KMS-11 (cell line): ENCODE measurements around the gene PVALB.

Source experiments
- H2AFZ ChIP-seq: fragments of 200-600 bp; sonication (generic); 2 replicates; pipeline ENCODE4 v1.6.1; 2016; ENCODE audit warnings: antibody characterized with exemption, mixed run types, low read depth
- H3K27ac ChIP-seq: fragments of 200-600 bp; sonication (generic); 2 replicates; pipeline ENCODE4 v1.6.1; 2016; ENCODE audit warnings: mild to moderate bottlenecking, mixed run types
- H3K27me3 ChIP-seq: fragments of 200-600 bp; sonication (generic); 2 replicates; pipeline ENCODE4 v1.6.1; 2017; ENCODE audit warnings: mild to moderate bottlenecking, low read depth, mixed run types, moderate library complexity; ENCODE audit not compliant: insufficient read depth
- H3K36me3 ChIP-seq: fragments of 200-600 bp; sonication (generic); 2 replicates; pipeline ENCODE4 v1.6.1; 2017; ENCODE audit warnings: mild to moderate bottlenecking, mixed run types; ENCODE audit not compliant: insufficient read depth
- H3K4me1 ChIP-seq: fragments of 200-600 bp; sonication (generic); 2 replicates; pipeline ENCODE4 v1.6.1; 2016; ENCODE audit warnings: mild to moderate bottlenecking, low read depth, mixed run types; ENCODE audit not compliant: poor library complexity, severe bottlenecking
- H3K4me2 ChIP-seq: fragments of 200-600 bp; sonication (generic); 2 replicates; pipeline ENCODE4 v1.7.0; 2016; ENCODE audit warnings: mild to moderate bottlenecking, mixed run types
- H3K4me3 ChIP-seq: fragments of 200-600 bp; sonication (generic); IDR thresholded peaks from 2 replicates; pipeline ENCODE4 v1.6.1; 2017; ENCODE audit warnings: low read depth, low read length, mixed read lengths; ENCODE audit not compliant: insufficient read depth
- H3K79me2 ChIP-seq: fragments of 200-600 bp; sonication (generic); 2 replicates; pipeline ENCODE4 v1.6.1; 2016; ENCODE audit warnings: low read depth, mixed run types; ENCODE audit not compliant: insufficient read depth
- H3K9ac ChIP-seq: fragments of 200-600 bp; sonication (generic); 2 replicates; pipeline ENCODE4 v1.6.1; 2016; ENCODE audit warnings: mild to moderate bottlenecking, mixed run types
- H4K20me1 ChIP-seq: fragments of 200-600 bp; sonication (generic); 2 replicates; pipeline ENCODE4 v1.6.1; 2016; ENCODE audit warnings: mild to moderate bottlenecking, mixed run types; ENCODE audit not compliant: insufficient read depth
- TF ChIP-seq, protein P1 (sequence below): fragments of 200-600 bp; sonication (generic); conservative IDR thresholded peaks from 2 replicates; pipeline ENCODE4 v1.6.1; 2017; ENCODE audit warnings: low read depth, mild to moderate bottlenecking, antibody characterized with exemption, low read length, moderate library complexity, mixed read lengths

PVALB gene

DNA sequence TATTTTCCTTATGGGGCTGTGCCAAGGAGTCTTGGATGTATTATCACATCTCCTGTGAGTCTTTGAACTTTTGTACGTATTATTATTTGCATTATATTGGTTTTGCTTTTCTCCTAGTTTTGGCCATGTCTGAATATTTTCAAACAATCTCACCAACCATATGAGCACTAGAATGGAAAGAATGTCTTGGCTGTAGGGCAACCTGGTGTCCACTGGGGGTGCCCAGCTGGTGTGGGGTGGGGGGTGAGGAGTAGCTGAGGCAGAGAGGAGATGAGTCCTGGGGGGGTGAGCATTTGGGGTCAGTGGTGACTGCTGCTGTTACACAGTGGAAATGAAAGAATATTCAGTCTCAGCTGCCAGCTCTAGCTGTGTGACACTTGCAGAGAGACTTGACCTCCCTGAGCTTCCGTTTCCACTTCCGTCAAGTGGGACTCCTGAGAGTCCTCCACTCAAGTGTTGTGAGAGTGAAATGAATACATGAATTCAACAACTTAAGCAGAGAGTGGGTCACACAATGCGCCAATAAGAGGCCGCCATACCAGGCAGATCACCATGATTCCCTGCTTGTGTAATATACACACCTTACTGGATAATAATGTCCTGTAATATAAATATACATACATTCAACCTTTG, 12.7 kb upstream of the PVALB start:
- H3K79me2 ChIP-seq: no peaks in the 10 kb centered on the region
- H3K4me1 ChIP-seq: no peaks in the 10 kb centered on the region
- peaks cover 61% of the 10 kb centered on the region for H3K27me3 ChIP-seq
- no peak overlapping the region for H3K4me2 ChIP-seq
- no peak overlapping the region for H2AFZ ChIP-seq
- H3K36me3 ChIP-seq: no peaks in the 10 kb centered on the region
- H3K4me3 ChIP-seq: no peak overlapping the region
- no peaks in the 10 kb centered on the region for H4K20me1 ChIP-seq
- no peak overlapping the region for H3K9ac ChIP-seq
- TF ChIP-seq, protein P1, sequence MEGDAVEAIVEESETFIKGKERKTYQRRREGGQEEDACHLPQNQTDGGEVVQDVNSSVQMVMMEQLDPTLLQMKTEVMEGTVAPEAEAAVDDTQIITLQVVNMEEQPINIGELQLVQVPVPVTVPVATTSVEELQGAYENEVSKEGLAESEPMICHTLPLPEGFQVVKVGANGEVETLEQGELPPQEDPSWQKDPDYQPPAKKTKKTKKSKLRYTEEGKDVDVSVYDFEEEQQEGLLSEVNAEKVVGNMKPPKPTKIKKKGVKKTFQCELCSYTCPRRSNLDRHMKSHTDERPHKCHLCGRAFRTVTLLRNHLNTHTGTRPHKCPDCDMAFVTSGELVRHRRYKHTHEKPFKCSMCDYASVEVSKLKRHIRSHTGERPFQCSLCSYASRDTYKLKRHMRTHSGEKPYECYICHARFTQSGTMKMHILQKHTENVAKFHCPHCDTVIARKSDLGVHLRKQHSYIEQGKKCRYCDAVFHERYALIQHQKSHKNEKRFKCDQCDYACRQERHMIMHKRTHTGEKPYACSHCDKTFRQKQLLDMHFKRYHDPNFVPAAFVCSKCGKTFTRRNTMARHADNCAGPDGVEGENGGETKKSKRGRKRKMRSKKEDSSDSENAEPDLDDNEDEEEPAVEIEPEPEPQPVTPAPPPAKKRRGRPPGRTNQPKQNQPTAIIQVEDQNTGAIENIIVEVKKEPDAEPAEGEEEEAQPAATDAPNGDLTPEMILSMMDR: no peak
- no peak overlapping the region for H3K27ac ChIP-seq

DNA sequence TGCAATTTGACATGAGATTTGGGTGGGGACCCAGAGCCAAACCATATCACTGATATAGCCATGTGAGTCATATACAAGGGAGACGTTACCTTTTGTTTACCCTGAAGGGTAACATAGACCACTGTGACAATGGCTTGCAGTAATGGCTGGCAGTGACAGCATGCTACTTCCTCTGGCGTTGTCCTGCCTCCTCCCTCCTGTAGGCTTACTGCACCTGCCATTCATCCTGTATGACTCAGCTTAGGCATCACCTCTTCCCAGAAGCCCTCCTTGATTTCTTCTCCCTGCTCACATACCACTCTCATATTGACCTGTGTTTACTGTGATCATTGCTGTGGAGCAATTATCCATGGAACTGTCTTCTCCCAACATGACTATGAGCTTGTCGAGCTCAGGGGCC, 12.0 kb upstream of the PVALB start:
- no peaks in the 10 kb centered on the region for H4K20me1 ChIP-seq
- TF ChIP-seq, protein P1: no peak
- no peak overlapping the region for H3K4me3 ChIP-seq
- no peak overlapping the region for H3K4me2 ChIP-seq
- no peak overlapping the region for H3K9ac ChIP-seq
- no peaks in the 10 kb centered on the region for H3K36me3 ChIP-seq
- no peak overlapping the region for H3K27ac ChIP-seq
- no peak overlapping the region for H2AFZ ChIP-seq
- no peaks in the 10 kb centered on the region for H3K4me1 ChIP-seq
- H3K27me3 ChIP-seq: peaks cover 60% of the 10 kb centered on the region
- no peaks in the 10 kb centered on the region for H3K79me2 ChIP-seq

DNA sequence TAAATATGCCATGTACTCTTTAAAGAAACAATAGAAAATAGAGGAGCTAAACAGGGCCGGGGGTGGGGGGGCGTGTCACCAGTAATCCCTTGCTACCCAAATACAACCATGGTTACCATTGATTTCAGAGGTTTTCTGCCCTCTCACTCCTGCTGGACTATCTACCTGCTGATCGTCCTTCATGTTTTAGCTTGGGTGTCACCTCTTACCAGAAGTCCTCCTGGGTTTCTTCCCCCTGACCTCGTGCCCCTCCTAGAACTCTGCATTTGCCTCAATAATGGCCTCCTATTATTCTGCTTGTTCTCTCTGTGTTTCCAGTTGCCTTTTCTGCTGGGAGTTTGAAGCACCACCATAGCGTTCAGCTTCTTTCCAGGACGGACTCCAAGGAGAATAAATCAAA, 9.4 kb upstream of the PVALB start:
- no peak overlapping the region for H3K27ac ChIP-seq
- no peak overlapping the region for H3K9ac ChIP-seq
- no peaks in the 10 kb centered on the region for H4K20me1 ChIP-seq
- no peak overlapping the region for H3K4me2 ChIP-seq
- no peaks in the 10 kb centered on the region for H3K4me1 ChIP-seq
- no peak overlapping the region for H3K4me3 ChIP-seq
- H2AFZ ChIP-seq: no peak overlapping the region
- TF ChIP-seq, protein P1: no peak
- peaks cover 64% of the 10 kb centered on the region for H3K27me3 ChIP-seq
- H3K36me3 ChIP-seq: no peaks in the 10 kb centered on the region
- no peaks in the 10 kb centered on the region for H3K79me2 ChIP-seq

- Histone ChIP-seq H3K4me1 (no peaks in the 10 kb centered on the region), H3K79me2 (no peaks in the 10 kb centered on the region), H3K36me3 (no peaks in the 10 kb centered on the region), H4K20me1 (no peaks in the 10 kb centered on the region), H3K4me3 (no peak overlapping the region), H3K27ac (no peak overlapping the region), H2AFZ (no peak overlapping the region), H3K27me3 (peaks cover 69% of the 10 kb centered on the region), H3K4me2 (no peak overlapping the region), H3K9ac (no peak overlapping the region)
- TF ChIP-seq, protein P1: no peak
Observed at GRCh38 chr22:36824655-36825054, 7.8 kb upstream of the PVALB start.
